Measurements from ENCODE around the gene CXCR6. TPM values are rescaled to one million over a fixed set of nuclear protein-coding genes. Genes with fewer than 3 reads are reported as not detected.

Gene CXCR6
- total and polyA plus RNA-seq, 2 of the 13 experiments (the other 11 are each of a cell fraction or from before 2014, with no cell fraction given) = not detected

GRCh38 chr3:45992821-45993221 lies 49.6 kb downstream of the CXCR6 start (continued):
- TF ChIP-seq ZNF318 (CRISPR knock-in tag; IDR thresholded peaks at IDR 0.05) = no peak
- no peak for TF ChIP-seq SATB2 (CRISPR knock-in tag; IDR thresholded peaks at IDR 0.05)
- no peak for TF ChIP-seq SNAPC2 (CRISPR knock-in tag; IDR thresholded peaks at IDR 0.05)

- no peak overlapping the region; the same call in 1 of the 2 replicates for H3K4me2 ChIP-seq (ENCODE audit: low read depth, low read length)
- ChIA-PET POLR2A (interaction anchor here (0.6 kb wide), 1 partner anchor 38 kb away, joined by 3 read pairs; no protein-coding TSS in a partner anchor), CTCF (ENCODE audit: low intra/inter-chr PET ratio, low total read pairs) (no interaction called here)
- H3K27me3 ChIP-seq (ENCODE audit: control insufficient read depth in 1 of 2, insufficient read depth in 2 of 2, low read length in 2 of 2) = peaks cover 0 to 3% of the 10 kb centered on the region in 2 experiments; a peak in 1 of 5 replicates
- H3K79me2 ChIP-seq (ENCODE audit: insufficient read depth, low read length) = peaks cover 24% of the 10 kb centered on the region
- no peak for FAIRE-seq
- intact Hi-C loops (cut with micrococcal nuclease; ENCODE audit: unreplicated experiment) (no loop called here), in situ Hi-C loops (cut with HindIII; ENCODE audit: extremely low pct_ligation_motif_present, low pct_unique_long_range_greater_than_20kb) (no loop called here)
- no peak overlapping the region for H3K9ac ChIP-seq (ENCODE audit: insufficient read depth, low read depth, low read length)
- no peak for DNase-seq (ENCODE audit: low spot score)
- H3K9me3 ChIP-seq (ENCODE audit: low read length) = no peaks in the 10 kb centered on the region
- H3K36me3 ChIP-seq (replicated peaks in 1 of 2; ENCODE audit: control insufficient read depth in 1 of 2, insufficient read depth in 2 of 2, low read length in 2 of 2) = no peaks in the 10 kb centered on the region
- H3K4me3 ChIP-seq (replicated peaks in 1 of 3; ENCODE audit: insufficient read depth in 1 of 3, low read depth in 2 of 3, low read length in 3 of 3) = no peak overlapping the region
- no TSS peak for BruUV-seq (replicated peaks)
- peaks cover 31% of the 10 kb centered on the region for H3K4me1 ChIP-seq (ENCODE audit: insufficient read depth, low read length)
- no peak overlapping the region for H3K27ac ChIP-seq (ENCODE audit: extremely low read length, insufficient read depth, low read length)
- WGBS (ENCODE audit: low lambda C conversion rate) = 97% methylated on average over 3 of the region's 3 CpGs
- ATAC-seq = no peak
- no peak overlapping the region for H2AFZ ChIP-seq (ENCODE audit: low read length)
- H4K20me1 ChIP-seq (ENCODE audit: insufficient read depth, low read length) = no peaks in the 10 kb centered on the region
- TF ChIP-seq DBP (CRISPR knock-in tag; IDR thresholded peaks at IDR 0.05; ENCODE audit: not compliant biosample characterization) (no peak), KDM2A (CRISPR knock-in tag; IDR thresholded peaks at IDR 0.05; ENCODE audit: borderline replicate concordance, low read depth) (no peak), HOXA9 (CRISPR knock-in tag; IDR thresholded peaks at IDR 0.05; ENCODE audit: borderline replicate concordance) (no peak), ZNF619 (CRISPR knock-in tag; IDR thresholded peaks at IDR 0.05) (no peak), TBX2 (CRISPR knock-in tag; IDR thresholded peaks at IDR 0.05; ENCODE audit: borderline replicate concordance) (no peak), CSRNP1 (CRISPR knock-in tag; IDR thresholded peaks at IDR 0.05) (no peak)
Measured at GRCh38 chr3:45993421-45994027, 50.3 kb downstream of the CXCR6 start.
